HEK293T (cell line): Measurements from ENCODE around the gene AGAP3.
A peak's percentile ranks its signal among the peaks of the same experiment; 100 is the strongest.

Experiments used
- ARNT ChIP-seq: fragments of 450-650 bp; IDR thresholded peaks from 2 replicates; pipeline ENCODE4 v1.6.1; 2017; ENCODE audit warnings: mild to moderate bottlenecking
- BHLHE40 ChIP-seq: fragments of 450-650 bp; IDR thresholded peaks from 2 replicates; pipeline ENCODE4 v1.6.1; 2016; ENCODE audit warnings: mild to moderate bottlenecking, moderate library complexity, borderline replicate concordance
- ELF4 ChIP-seq: fragments of 450-650 bp; IDR thresholded peaks from 2 replicates; pipeline ENCODE4 v1.6.1; 2017; ENCODE audit warnings: antibody characterized with exemption
- FOXA1 ChIP-seq: fragments of 450-650 bp; IDR thresholded peaks from 2 replicates; pipeline ENCODE4 v1.6.1; 2016; ENCODE audit warnings: mild to moderate bottlenecking
- FOXK2 ChIP-seq: fragments of 450-650 bp; IDR thresholded peaks from 2 replicates; pipeline ENCODE4 v1.6.1; 2016; ENCODE audit warnings: mild to moderate bottlenecking
- FOXM1 ChIP-seq: fragments of 450-650 bp; IDR thresholded peaks from 2 replicates; pipeline ENCODE4 v1.6.1; 2017; ENCODE audit warnings: mild to moderate bottlenecking, borderline replicate concordance
- HDGF ChIP-seq: fragments of 450-650 bp; IDR thresholded peaks from 2 replicates; pipeline ENCODE4 v1.6.1; 2017; ENCODE audit warnings: antibody characterized with exemption, borderline replicate concordance
- L3MBTL2 ChIP-seq: fragments of 450-650 bp; conservative IDR thresholded peaks from 2 replicates; pipeline ENCODE4 v1.6.1; 2016; ENCODE audit warnings: mild to moderate bottlenecking
- NFRKB ChIP-seq: fragments of 450-650 bp; IDR thresholded peaks from 2 replicates; pipeline ENCODE4 v1.6.1; 2016; ENCODE audit warnings: mild to moderate bottlenecking, moderate library complexity
- PKNOX1 ChIP-seq: fragments of 450-650 bp; IDR thresholded peaks from 2 replicates; pipeline ENCODE4 v1.6.1; 2016
- SP1 ChIP-seq: fragments of 450-650 bp; IDR thresholded peaks from 2 replicates; pipeline ENCODE4 v1.6.1; 2017
- SUZ12 ChIP-seq: fragments of 450-650 bp; IDR thresholded peaks from 2 replicates; pipeline ENCODE4 v1.6.1; 2016; ENCODE audit warnings: mild to moderate bottlenecking
- TARDBP ChIP-seq: fragments of 450-650 bp; IDR thresholded peaks from 2 replicates; pipeline ENCODE4 v1.6.1; 2016
- ZNF384 ChIP-seq: fragments of 450-650 bp; IDR thresholded peaks from 2 replicates; pipeline ENCODE4 v1.6.1; 2016

DNA sequence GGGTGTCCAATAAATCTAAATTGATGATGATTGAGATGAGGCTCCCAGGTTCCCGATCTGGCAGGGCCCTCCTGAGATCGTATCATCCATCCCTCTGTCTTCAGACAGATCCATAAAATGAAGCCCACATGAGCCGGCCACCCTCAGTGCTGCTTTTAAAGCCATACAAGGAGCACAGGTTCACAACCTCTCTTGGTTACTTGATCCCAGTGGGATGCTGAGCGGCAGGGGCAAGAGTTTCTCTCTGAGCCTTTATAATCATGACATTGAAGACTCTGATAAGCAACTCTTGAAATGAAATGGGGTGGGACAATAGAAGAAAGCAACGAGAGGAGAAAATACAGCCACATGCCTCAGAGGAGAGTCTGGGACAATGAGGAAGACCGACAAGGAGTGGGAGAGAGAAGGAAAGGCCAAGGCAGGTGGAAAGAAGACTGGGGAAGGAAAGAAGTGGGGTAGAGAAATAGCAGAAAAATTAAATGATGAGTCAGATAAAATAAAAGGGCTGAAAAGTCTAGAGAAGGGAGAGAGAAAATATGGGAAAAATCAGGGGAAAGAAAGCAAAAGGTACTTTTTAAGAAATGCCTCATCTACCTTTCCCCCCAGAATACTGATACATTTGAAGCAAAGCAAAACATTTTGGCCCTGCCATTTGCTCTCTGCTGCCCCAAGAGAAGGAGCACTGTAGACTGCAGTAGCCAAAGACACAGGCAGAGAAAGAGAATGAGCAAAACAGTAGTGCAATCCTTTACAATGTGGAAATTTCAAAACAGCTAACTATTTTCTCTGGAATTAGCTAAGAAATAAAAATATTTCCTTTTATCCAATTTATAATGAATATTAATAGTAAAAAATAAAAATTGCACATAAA lies 66.6 kb downstream of the AGAP3 start:
- no peak for TF ChIP-seq ELF4
- TF ChIP-seq SUZ12: no peak
- no peak for TF ChIP-seq TARDBP
- no peak for TF ChIP-seq SP1
- TF ChIP-seq FOXM1: no peak
- peak; percentile 23; the same call in 1 of the 2 replicates for TF ChIP-seq L3MBTL2
- no peak for TF ChIP-seq ARNT
- TF ChIP-seq NFRKB: no peak
- TF ChIP-seq FOXA1: no peak
- TF ChIP-seq HDGF: no peak
- no peak for TF ChIP-seq FOXK2
- TF ChIP-seq BHLHE40: no peak
- TF ChIP-seq PKNOX1: 0 out of 2 replicates have a peak, but pooled peaks have one; percentile 1
- TF ChIP-seq ZNF384: no peak
